Measurements from ENCODE around the gene PPP2CA.

GRCh38 chr5:134242146-134242545, 16.3 kb upstream of the PPP2CA start:
- TF ChIP-seq, protein P1, sequence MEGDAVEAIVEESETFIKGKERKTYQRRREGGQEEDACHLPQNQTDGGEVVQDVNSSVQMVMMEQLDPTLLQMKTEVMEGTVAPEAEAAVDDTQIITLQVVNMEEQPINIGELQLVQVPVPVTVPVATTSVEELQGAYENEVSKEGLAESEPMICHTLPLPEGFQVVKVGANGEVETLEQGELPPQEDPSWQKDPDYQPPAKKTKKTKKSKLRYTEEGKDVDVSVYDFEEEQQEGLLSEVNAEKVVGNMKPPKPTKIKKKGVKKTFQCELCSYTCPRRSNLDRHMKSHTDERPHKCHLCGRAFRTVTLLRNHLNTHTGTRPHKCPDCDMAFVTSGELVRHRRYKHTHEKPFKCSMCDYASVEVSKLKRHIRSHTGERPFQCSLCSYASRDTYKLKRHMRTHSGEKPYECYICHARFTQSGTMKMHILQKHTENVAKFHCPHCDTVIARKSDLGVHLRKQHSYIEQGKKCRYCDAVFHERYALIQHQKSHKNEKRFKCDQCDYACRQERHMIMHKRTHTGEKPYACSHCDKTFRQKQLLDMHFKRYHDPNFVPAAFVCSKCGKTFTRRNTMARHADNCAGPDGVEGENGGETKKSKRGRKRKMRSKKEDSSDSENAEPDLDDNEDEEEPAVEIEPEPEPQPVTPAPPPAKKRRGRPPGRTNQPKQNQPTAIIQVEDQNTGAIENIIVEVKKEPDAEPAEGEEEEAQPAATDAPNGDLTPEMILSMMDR (IDR thresholded peaks at IDR 0.05; ENCODE audit: low read depth, low read length), result no peak
- TF ChIP-seq POLR2A (IDR thresholded peaks at IDR 0.05; ENCODE audit: extremely low read depth, insufficient read length), result no peak
- TF ChIP-seq, protein P2, sequence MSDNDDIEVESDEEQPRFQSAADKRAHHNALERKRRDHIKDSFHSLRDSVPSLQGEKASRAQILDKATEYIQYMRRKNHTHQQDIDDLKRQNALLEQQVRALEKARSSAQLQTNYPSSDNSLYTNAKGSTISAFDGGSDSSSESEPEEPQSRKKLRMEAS (IDR thresholded peaks at IDR 0.05; ENCODE audit: low read depth, low read length), result no peak
